Upper lobe of left lung (tissue), 4 donors: ENCODE measurements around the gene SLC6A20.

Experiments
- CTCF ChIP-seq, 6 experiments: fragments of 450-650 bp in 4 of 6; fragments of 200-600 bp in 2 of 6; sonication (generic) in 2 of 6; IDR thresholded peaks; one replicate each; pipeline ENCODE4 v1.5.1; 2016 to 2019; ENCODE audit warnings: antibody characterized with exemption in 6 of 6
- EP300 ChIP-seq, 4 donors: sonication (generic); formaldehyde crosslinking; IDR thresholded peaks; one replicate each; pipeline ENCODE4 v1.5.1; 2017; ENCODE audit warnings: antibody characterized with exemption in 4 of 4, control low read depth in 2 of 4
- POLR2A ChIP-seq, 4 donors: fragments of 450-650 bp; IDR thresholded peaks; one replicate each; pipeline ENCODE4 v1.5.1; 2016 to 2017; ENCODE audit warnings: antibody characterized with exemption in 4 of 4, mild to moderate bottlenecking in 2 of 4
- POLR2AphosphoS5 ChIP-seq, 2 donors: sonication (generic); formaldehyde crosslinking; IDR thresholded peaks; one replicate each; pipeline ENCODE4 v1.5.1; 2017; ENCODE audit warnings: antibody characterized with exemption in 2 of 2

DNA sequence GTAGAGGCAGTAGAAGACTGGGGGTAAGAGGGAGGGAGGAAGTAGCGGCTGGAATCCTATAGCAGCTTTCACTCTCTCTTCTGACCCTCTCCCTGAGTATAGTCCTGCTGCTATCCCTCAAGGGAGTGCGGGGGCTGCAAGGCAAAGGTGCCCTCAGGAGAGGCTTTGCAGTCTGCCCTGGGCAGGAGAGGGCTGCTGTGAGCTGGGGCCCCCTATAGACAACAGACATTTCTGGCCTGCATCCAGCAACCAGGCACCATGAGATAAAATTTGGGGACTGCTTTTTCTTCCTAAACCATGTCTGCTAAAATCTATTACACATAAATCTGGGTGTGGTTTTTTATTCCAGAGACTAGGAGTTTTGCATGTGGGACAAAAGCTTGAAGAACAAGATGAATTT is 59.1 kb downstream of the SLC6A20 start:
- TF ChIP-seq POLR2A (IDR thresholded peaks at IDR 0.05) (no peak), CTCF (IDR thresholded peaks at IDR 0.05) (no peak), POLR2AphosphoS5 (IDR thresholded peaks at IDR 0.05) (no peak), EP300 (IDR thresholded peaks at IDR 0.05) (no peak)
